Parathyroid adenoma (tissue), 2 donors: ENCODE data around the gene HIC1.

Source experiments
- H2AFZ ChIP-seq: fragments of 300-600 bp; sonication (generic); one replicate; pipeline ENCODE4 v1.7.0; 2017; ENCODE audit warnings: antibody characterized with exemption, mild to moderate bottlenecking
- H3K27ac ChIP-seq: fragments of 300-600 bp; sonication (generic); one replicate; pipeline ENCODE4 v1.7.0; 2017
- H3K27me3 ChIP-seq: fragments of 300-600 bp; sonication (generic); one replicate; pipeline ENCODE4 v1.7.0; 2017; ENCODE audit warnings: low read length; ENCODE audit not compliant: control insufficient read depth, insufficient read depth
- H3K36me3 ChIP-seq: fragments of 300-600 bp; sonication (generic); one replicate; pipeline ENCODE4 v1.7.0; 2017; ENCODE audit warnings: low read length; ENCODE audit not compliant: control insufficient read depth, insufficient read depth
- H3K4me1 ChIP-seq: fragments of 300-600 bp; sonication (generic); one replicate; pipeline ENCODE4 v1.7.0; 2017; ENCODE audit warnings: control low read depth
- H3K4me2 ChIP-seq: fragments of 300-600 bp; sonication (generic); one replicate; pipeline ENCODE4 v1.7.0; 2017; ENCODE audit warnings: low read length
- H3K4me3 ChIP-seq: fragments of 300-600 bp; sonication (generic); one replicate; pipeline ENCODE4 v1.7.0; 2017; ENCODE audit warnings: low read depth, low read length
- H3K79me2 ChIP-seq: fragments of 300-600 bp; sonication (generic); one replicate; pipeline ENCODE4 v1.7.0; 2017; ENCODE audit warnings: control low read depth
- H3K9ac ChIP-seq: fragments of 300-600 bp; sonication (generic); one replicate; pipeline ENCODE4 v1.7.0; 2017; ENCODE audit warnings: mild to moderate bottlenecking
- H3K9me3 ChIP-seq: fragments of 300-600 bp; sonication (generic); one replicate; pipeline ENCODE4 v1.7.0; 2017; ENCODE audit warnings: low read length; ENCODE audit not compliant: control insufficient read depth
- TF ChIP-seq, protein P1 (sequence below): fragments of 300-600 bp; sonication (generic); IDR thresholded peaks from one replicate; pipeline ENCODE4 v1.7.0; 2017; ENCODE audit warnings: antibody characterized with exemption, mild to moderate bottlenecking
- donor health status: primary hyperparathyroidism.

Gene HIC1

GRCh38 chr17:2057175-2057759 lies 2.4 kb downstream of the HIC1 start:
- Histone ChIP-seq H3K36me3 (no peaks in the 10 kb centered on the region), H3K4me1 (peaks cover 7% of the 10 kb centered on the region), H3K9me3 (no peaks in the 10 kb centered on the region), H3K27me3 (no peaks in the 10 kb centered on the region), H3K4me3 (no peak overlapping the region), H3K27ac (no peak overlapping the region), H3K79me2 (no peaks in the 10 kb centered on the region), H2AFZ (no peak overlapping the region), H3K4me2 (no peak overlapping the region), H3K9ac (no peak overlapping the region)
- TF ChIP-seq, protein P1, sequence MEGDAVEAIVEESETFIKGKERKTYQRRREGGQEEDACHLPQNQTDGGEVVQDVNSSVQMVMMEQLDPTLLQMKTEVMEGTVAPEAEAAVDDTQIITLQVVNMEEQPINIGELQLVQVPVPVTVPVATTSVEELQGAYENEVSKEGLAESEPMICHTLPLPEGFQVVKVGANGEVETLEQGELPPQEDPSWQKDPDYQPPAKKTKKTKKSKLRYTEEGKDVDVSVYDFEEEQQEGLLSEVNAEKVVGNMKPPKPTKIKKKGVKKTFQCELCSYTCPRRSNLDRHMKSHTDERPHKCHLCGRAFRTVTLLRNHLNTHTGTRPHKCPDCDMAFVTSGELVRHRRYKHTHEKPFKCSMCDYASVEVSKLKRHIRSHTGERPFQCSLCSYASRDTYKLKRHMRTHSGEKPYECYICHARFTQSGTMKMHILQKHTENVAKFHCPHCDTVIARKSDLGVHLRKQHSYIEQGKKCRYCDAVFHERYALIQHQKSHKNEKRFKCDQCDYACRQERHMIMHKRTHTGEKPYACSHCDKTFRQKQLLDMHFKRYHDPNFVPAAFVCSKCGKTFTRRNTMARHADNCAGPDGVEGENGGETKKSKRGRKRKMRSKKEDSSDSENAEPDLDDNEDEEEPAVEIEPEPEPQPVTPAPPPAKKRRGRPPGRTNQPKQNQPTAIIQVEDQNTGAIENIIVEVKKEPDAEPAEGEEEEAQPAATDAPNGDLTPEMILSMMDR = no peak

DNA sequence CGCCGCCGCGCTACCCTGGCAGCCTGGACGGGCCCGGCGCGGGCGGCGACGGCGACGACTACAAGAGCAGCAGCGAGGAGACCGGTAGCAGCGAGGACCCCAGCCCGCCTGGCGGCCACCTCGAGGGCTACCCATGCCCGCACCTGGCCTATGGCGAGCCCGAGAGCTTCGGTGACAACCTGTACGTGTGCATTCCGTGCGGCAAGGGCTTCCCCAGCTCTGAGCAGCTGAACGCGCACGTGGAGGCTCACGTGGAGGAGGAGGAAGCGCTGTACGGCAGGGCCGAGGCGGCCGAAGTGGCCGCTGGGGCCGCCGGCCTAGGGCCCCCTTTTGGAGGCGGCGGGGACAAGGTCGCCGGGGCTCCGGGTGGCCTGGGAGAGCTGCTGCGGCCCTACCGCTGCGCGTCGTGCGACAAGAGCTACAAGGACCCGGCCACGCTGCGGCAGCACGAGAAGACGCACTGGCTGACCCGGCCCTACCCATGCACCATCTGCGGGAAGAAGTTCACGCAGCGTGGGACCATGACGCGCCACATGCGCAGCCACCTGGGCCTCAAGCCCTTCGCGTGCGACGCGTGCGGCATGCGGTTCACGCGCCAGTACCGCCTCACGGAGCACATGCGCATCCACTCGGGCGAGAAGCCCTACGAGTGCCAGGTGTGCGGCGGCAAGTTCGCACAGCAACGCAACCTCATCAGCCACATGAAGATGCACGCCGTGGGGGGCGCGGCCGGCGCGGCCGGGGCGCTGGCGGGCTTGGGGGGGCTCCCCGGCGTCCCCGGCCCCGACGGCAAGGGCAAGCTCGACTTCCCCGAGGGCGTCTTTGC lies 3.1 kb downstream of the HIC1 start:
- H3K4me1 ChIP-seq = peaks cover 7% of the 10 kb centered on the region
- H3K27ac ChIP-seq = no peak overlapping the region
- H3K79me2 ChIP-seq = no peaks in the 10 kb centered on the region
- no peaks in the 10 kb centered on the region for H3K27me3 ChIP-seq
- no peak overlapping the region for H2AFZ ChIP-seq
- no peak overlapping the region for H3K4me3 ChIP-seq
- H3K36me3 ChIP-seq = no peaks in the 10 kb centered on the region
- H3K4me2 ChIP-seq = no peak overlapping the region
- H3K9ac ChIP-seq = no peak overlapping the region
- TF ChIP-seq, protein P1 = no peak
- no peaks in the 10 kb centered on the region for H3K9me3 ChIP-seq

DNA sequence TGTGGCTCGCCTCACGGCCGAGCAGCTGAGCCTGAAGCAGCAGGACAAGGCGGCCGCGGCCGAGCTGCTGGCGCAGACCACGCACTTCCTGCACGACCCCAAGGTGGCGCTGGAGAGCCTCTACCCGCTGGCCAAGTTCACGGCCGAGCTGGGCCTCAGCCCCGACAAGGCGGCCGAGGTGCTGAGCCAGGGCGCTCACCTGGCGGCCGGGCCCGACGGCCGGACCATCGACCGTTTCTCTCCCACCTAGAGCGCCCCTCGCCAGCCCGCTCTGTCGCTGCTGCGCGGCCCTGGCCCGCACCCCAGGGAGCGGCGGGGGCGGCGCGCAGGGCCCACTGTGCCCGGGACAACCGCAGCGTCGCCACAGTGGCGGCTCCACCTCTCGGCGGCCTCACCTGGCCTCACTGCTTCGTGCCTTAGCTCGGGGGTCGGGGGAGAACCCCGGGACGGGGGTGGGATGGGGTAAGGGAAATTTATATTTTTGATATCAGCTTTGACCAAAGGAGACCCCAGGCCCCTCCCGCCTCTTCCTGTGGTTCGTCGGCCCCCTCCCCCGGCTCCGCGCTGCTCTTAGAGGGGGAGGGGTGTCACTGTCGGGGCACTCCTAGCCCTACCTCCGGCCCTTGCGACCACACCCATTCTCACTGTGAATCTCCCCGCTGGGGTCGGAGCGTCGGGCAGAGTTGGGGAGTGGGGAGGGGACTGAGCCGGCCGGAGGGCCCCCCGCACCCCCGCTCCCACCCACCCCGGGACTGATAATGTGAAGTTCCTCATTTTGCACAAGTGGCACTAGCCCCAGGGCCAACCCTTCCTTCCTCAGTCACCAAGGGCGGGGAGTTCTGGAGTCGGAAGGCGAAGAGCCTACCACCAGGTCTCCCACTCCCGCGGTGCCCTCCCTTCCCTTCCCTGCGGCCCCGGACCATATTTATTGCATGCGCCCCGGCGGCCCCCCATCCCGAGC lies 4.0 kb downstream of the HIC1 start:
- Histone ChIP-seq H2AFZ (no peak overlapping the region), H3K4me2 (no peak overlapping the region), H3K27ac (no peak overlapping the region), H3K79me2 (no peaks in the 10 kb centered on the region), H3K9ac (no peak overlapping the region), H3K4me3 (peak overlapping the region; percentile 11), H3K36me3 (no peaks in the 10 kb centered on the region), H3K4me1 (peaks cover 4% of the 10 kb centered on the region), H3K27me3 (no peaks in the 10 kb centered on the region), H3K9me3 (no peaks in the 10 kb centered on the region)
- TF ChIP-seq, protein P1 = peak; percentile 59

- Histone ChIP-seq H3K9me3 (no peaks in the 10 kb centered on the region), H3K36me3 (no peaks in the 10 kb centered on the region), H3K79me2 (no peaks in the 10 kb centered on the region), H3K4me1 (peaks cover 4% of the 10 kb centered on the region), H3K4me3 (no peak overlapping the region), H3K27ac (peak overlapping the region; percentile 15), H3K27me3 (no peaks in the 10 kb centered on the region), H3K4me2 (no peak overlapping the region), H3K9ac (no peak overlapping the region), H2AFZ (no peak overlapping the region)
- TF ChIP-seq, protein P1 = no peak
These were observed 4.9 kb downstream of the HIC1 start for GRCh38 chr17:2059547-2060384.
